ENCODE results near the gene FBXW12. TPM values are rescaled to one million over a fixed set of nuclear protein-coding genes. Genes with fewer than 3 reads are reported as not detected.

FBXW12 gene
- total RNA-seq, 4 donors from 2014 or later = not detected

DNA sequence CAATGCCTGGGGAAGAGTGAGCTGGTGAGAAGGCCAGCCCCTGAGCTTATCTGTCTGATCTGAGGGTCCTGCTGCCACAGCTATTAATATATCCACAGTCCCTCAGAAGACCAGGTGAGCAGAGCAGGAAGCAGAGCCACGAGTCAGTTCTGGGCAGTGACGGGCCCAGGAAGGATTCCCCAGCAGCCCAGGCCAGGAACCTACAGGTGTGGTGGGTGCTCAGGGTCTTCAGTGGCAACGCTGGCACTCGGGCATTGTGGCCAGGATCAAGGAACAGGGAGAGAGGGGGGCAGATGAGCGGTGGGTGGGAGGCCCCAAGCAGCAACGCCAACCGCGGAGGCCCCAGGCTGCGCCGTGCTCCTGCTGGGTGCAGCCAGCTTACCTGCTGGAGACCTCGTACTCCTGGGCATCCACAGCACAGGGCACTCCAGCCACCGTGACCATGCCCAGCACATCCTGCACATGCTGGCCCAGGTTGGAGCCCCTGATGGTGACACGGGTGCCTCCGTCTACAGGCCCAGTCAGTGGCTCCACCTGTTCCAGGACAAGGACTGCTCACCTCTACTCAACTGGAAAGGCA lies 45.6 kb downstream of the FBXW12 start:
- Histone ChIP-seq H3K4me1 (no peaks in the 10 kb centered on the region), H3K27me3 (no peaks in the 10 kb centered on the region), H3K27ac (no peak overlapping the region), H3K4me3 (no peak overlapping the region), H3K36me3 (peaks cover 0 to 86% (median 0%) of the 10 kb centered on the region in 3 donors), H3K9me3 (no peaks in the 10 kb centered on the region)
- no peak for DNase-seq
- TF ChIP-seq, protein P1, sequence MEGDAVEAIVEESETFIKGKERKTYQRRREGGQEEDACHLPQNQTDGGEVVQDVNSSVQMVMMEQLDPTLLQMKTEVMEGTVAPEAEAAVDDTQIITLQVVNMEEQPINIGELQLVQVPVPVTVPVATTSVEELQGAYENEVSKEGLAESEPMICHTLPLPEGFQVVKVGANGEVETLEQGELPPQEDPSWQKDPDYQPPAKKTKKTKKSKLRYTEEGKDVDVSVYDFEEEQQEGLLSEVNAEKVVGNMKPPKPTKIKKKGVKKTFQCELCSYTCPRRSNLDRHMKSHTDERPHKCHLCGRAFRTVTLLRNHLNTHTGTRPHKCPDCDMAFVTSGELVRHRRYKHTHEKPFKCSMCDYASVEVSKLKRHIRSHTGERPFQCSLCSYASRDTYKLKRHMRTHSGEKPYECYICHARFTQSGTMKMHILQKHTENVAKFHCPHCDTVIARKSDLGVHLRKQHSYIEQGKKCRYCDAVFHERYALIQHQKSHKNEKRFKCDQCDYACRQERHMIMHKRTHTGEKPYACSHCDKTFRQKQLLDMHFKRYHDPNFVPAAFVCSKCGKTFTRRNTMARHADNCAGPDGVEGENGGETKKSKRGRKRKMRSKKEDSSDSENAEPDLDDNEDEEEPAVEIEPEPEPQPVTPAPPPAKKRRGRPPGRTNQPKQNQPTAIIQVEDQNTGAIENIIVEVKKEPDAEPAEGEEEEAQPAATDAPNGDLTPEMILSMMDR (IDR thresholded peaks at IDR 0.05) = no peak
- TF ChIP-seq POLR2A (IDR thresholded peaks at IDR 0.05) = no peak

DNA sequence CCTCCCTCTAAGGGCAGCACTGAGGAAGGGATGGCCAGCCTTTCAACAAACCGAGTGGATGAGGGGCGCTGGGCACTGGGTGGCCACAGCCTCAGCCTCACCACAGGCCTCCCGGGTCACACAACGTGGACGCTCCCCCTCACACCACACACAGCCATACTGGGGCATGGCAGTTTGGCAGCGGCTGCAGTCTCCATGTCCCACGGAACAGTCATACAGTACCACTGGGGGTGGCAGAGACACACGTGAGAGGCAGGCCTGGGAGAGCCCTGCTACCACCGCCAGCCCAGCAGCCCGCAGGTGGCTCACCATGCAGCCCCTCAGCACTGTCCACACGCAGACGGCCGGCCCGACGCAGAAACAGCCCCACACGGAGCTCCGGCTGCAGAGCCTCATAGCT lies 46.1 kb downstream of the FBXW12 start:
- no peaks in the 10 kb centered on the region for H3K27me3 ChIP-seq
- no peak for DNase-seq
- TF ChIP-seq, protein P1 (IDR thresholded peaks at IDR 0.05) = no peak
- TF ChIP-seq POLR2A (IDR thresholded peaks at IDR 0.05) = no peak
- H3K4me3 ChIP-seq = no peak overlapping the region
- H3K9me3 ChIP-seq = no peaks in the 10 kb centered on the region
- no peak overlapping the region for H3K27ac ChIP-seq
- H3K4me1 ChIP-seq = no peaks in the 10 kb centered on the region
- peaks cover 0 to 85% (median 0%) of the 10 kb centered on the region in 3 donors for H3K36me3 ChIP-seq

DNA sequence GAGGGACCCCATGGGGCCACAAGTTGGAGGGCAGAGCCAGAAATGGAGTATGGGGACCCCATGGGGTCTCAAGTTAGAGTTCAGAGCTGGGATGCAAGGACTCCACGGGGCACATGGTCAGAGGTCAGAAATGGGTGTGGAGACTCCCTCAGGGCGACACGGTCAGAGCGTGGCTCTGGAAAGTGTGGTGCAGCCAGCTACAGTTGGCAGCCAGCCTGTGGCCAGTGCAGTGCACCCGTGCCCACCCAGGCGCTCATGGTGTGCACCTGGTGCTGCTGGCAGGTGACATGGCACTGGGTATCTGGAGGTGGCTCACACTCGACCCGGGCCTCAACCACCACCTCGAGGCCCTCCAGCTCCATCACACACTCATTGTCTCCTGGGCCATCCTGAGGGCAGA lies 46.6 kb downstream of the FBXW12 start:
- Histone ChIP-seq H3K27me3 (no peaks in the 10 kb centered on the region), H3K36me3 (peaks cover 0 to 85% (median 0%) of the 10 kb centered on the region in 3 donors), H3K9me3 (no peaks in the 10 kb centered on the region), H3K4me1 (no peaks in the 10 kb centered on the region), H3K4me3 (no peak overlapping the region), H3K27ac (no peak overlapping the region)
- TF ChIP-seq, protein P1 (IDR thresholded peaks at IDR 0.05) = no peak
- no peak for TF ChIP-seq POLR2A (IDR thresholded peaks at IDR 0.05)
- no peak for DNase-seq

DNA sequence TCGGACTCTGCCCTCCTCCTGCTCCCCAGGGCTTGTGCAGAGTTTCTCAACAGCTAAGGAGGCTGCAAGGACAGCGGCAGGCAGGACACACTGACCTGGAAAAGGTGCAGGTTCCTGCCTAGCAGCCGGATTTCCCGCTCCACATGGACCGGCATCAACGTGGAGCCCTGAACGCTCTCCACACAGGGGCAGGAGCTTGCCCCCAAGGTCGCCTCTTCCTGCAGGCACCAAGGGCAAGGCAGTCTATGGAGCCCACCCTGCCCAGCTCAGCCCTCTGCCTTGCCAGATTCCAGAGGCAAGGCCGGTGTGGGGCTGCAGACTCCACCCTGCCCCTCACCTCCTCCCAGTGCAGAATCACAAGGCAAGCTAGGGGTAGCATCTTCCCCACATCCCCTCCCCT lies 47.1 kb downstream of the FBXW12 start:
- H3K9me3 ChIP-seq = no peaks in the 10 kb centered on the region
- H3K4me1 ChIP-seq = no peaks in the 10 kb centered on the region
- H3K27ac ChIP-seq = no peak overlapping the region
- no peaks in the 10 kb centered on the region for H3K27me3 ChIP-seq
- DNase-seq = no peak
- H3K4me3 ChIP-seq = no peak overlapping the region
- TF ChIP-seq POLR2A (IDR thresholded peaks at IDR 0.05) = no peak
- TF ChIP-seq, protein P1 (IDR thresholded peaks at IDR 0.05) = no peak
- peaks cover 0 to 85% (median 0%) of the 10 kb centered on the region in 3 donors for H3K36me3 ChIP-seq

DNA sequence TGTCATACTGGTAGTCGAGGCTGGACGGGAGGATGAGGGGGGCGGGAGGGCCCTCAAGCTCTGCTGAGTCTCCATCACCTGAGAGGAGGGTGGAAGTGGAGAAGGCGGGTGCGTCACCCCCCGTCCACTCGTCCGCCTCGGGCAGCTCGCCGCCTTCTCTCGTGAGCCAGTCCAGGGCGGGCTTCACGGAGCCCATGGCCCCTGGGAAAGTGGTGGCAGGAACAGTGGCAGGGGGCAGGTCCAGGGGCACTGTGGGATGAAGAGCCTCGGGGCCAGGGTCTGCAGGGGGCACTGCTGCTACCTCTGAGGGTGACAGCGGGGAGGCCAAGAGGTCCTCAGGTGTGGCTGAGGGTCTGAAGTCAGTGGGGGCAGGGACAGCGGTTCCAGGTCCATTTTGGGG lies 47.6 kb downstream of the FBXW12 start:
- DNase-seq = no peak
- Histone ChIP-seq H3K27me3 (no peaks in the 10 kb centered on the region), H3K27ac (no peak overlapping the region), H3K36me3 (peaks cover 0 to 83% (median 0%) of the 10 kb centered on the region in 3 donors), H3K4me1 (no peaks in the 10 kb centered on the region), H3K9me3 (no peaks in the 10 kb centered on the region), H3K4me3 (no peak overlapping the region)
- TF ChIP-seq, protein P1 (IDR thresholded peaks at IDR 0.05) = no peak
- no peak for TF ChIP-seq POLR2A (IDR thresholded peaks at IDR 0.05)

DNA sequence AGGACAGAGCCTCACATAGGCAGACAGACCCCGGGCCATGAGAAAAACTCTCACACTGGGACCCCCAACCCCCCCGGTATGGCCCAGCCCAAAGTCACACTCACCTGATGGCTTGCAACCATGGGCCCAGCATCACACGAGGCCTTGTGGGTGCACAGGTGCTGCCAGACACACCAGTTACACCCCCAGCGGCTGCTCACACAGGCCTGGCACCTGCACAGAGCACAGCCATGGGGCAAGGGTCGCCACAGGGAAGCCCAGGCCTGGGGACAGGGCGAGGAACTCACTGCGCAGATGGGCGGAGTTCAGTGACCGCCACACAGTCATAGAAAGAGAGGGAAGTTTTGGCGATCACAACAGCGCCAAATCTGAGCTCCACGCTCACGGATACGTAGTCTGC lies 48.5 kb downstream of the FBXW12 start:
- H3K36me3 ChIP-seq = peaks cover 0 to 74% (median 0%) of the 10 kb centered on the region in 3 donors
- H3K27me3 ChIP-seq = no peaks in the 10 kb centered on the region
- no peak for DNase-seq
- no peaks in the 10 kb centered on the region for H3K9me3 ChIP-seq
- H3K4me1 ChIP-seq = peaks cover 0 to 4% (median 0%) of the 10 kb centered on the region in 4 donors
- TF ChIP-seq, protein P1 (IDR thresholded peaks at IDR 0.05) = no peak
- no peak for TF ChIP-seq POLR2A (IDR thresholded peaks at IDR 0.05)
- no peak overlapping the region for H3K4me3 ChIP-seq
- H3K27ac ChIP-seq = no peak overlapping the region
